Stimulated activated CD8-positive, alpha-beta memory T cell treated with anti-CD3 and anti-CD28 coated beads, Interleukin-4, amount 100 ng/mL, for 1 hour (primary cell): Measurements from ENCODE around the gene IGFL1.
"Not testable (repeated sequence)": the region's sequence is repeated elsewhere in the genome, so short reads cannot be mapped to it uniquely, and the experiment has no call there.

Experiments used
- DNase-seq, 2 donors: peaks; one replicate each; pipeline ENCODE4 v3.0.0-alpha.2; 2020; ENCODE audit warnings: low read depth in 2 of 2, low spot score in 1 of 2

Gene IGFL1

GRCh38 chr19:46201454-46202310 is 27.9 kb upstream of the IGFL1 start:
- no peak for DNase-seq

GRCh38 chr19:46202426-46202825 is 27.1 kb upstream of the IGFL1 start:
- DNase-seq: no peak

- no peak for DNase-seq
Measured at GRCh38 chr19:46202872-46203860, 26.4 kb upstream of the IGFL1 start.

GRCh38 chr19:46204008-46204407 is 25.5 kb upstream of the IGFL1 start:
- DNase-seq: no peak

- DNase-seq: no peak
Measured at GRCh38 chr19:46205183-46205984, 24.2 kb upstream of the IGFL1 start.

GRCh38 chr19:46206176-46206575 is 23.4 kb upstream of the IGFL1 start:
- DNase-seq: no peak

- DNase-seq: no peak
Measured at GRCh38 chr19:46206682-46207081, 22.9 kb upstream of the IGFL1 start.

GRCh38 chr19:46207858-46208257 is 21.7 kb upstream of the IGFL1 start:
- DNase-seq: not testable (repeated sequence)

GRCh38 chr19:46209051-46209450 is 20.5 kb upstream of the IGFL1 start:
- DNase-seq: no peak

- DNase-seq: no peak
Measured at GRCh38 chr19:46209472-46209871, 20.1 kb upstream of the IGFL1 start.

- DNase-seq: no peak
Measured at GRCh38 chr19:46210669-46211068, 18.9 kb upstream of the IGFL1 start.

- no peak for DNase-seq
Measured at GRCh38 chr19:46211201-46211881, 18.2 kb upstream of the IGFL1 start.

GRCh38 chr19:46212592-46212991 is 16.9 kb upstream of the IGFL1 start:
- not testable (repeated sequence) for DNase-seq

GRCh38 chr19:46213156-46213555 is 16.4 kb upstream of the IGFL1 start:
- DNase-seq: no peak

GRCh38 chr19:46213806-46214205 is 15.7 kb upstream of the IGFL1 start:
- DNase-seq: no peak

- DNase-seq: no peak
Measured at GRCh38 chr19:46216612-46217011, 12.9 kb upstream of the IGFL1 start.

GRCh38 chr19:46217476-46217875 is 12.1 kb upstream of the IGFL1 start:
- DNase-seq: no peak

GRCh38 chr19:46218160-46218559 is 11.4 kb upstream of the IGFL1 start:
- no peak for DNase-seq

- no peak for DNase-seq
Measured at GRCh38 chr19:46220038-46220615, 9.4 kb upstream of the IGFL1 start.

GRCh38 chr19:46221152-46221551 is 8.4 kb upstream of the IGFL1 start:
- DNase-seq: no peak
